Effector memory CD4-positive, alpha-beta T cell (primary cell): ENCODE measurements around the gene CYP4F2.
"Not testable (repeated sequence)": the region's sequence is repeated elsewhere in the genome, so short reads cannot be mapped to it uniquely, and the experiment has no call there.

Experiments
- DNase-seq, 3 donors: peaks; one replicate each; pipeline ENCODE4 v3.0.0-alpha.2; 2020
- H3K27ac ChIP-seq: 2 replicates; pipeline ENCODE4 v1.7.0; 2013; ENCODE audit warnings: mild to moderate bottlenecking, low read length, moderate library complexity; ENCODE audit not compliant: insufficient read depth, poor library complexity, severe bottlenecking
- H3K27me3 ChIP-seq: replicated peaks from 2 replicates; pipeline ENCODE4 v1.7.0; 2013; ENCODE audit warnings: mild to moderate bottlenecking, low read length; ENCODE audit not compliant: insufficient read depth, control insufficient read depth, poor library complexity, severe bottlenecking
- H3K36me3 ChIP-seq: 2 replicates; pipeline ENCODE4 v1.7.0; 2013; ENCODE audit warnings: mild to moderate bottlenecking, low read length, moderate library complexity; ENCODE audit not compliant: control insufficient read depth, insufficient read depth
- H3K4me1 ChIP-seq: 2 replicates; pipeline ENCODE4 v1.7.0; 2013; ENCODE audit warnings: low read length, mild to moderate bottlenecking; ENCODE audit not compliant: control insufficient read depth, insufficient read depth, poor library complexity, severe bottlenecking
- H3K4me3 ChIP-seq: 2 replicates; pipeline ENCODE4 v1.7.0; 2013; ENCODE audit warnings: low read length, low read depth, mild to moderate bottlenecking; ENCODE audit not compliant: insufficient read depth, poor library complexity, severe bottlenecking
- H3K9me3 ChIP-seq: 2 replicates; pipeline ENCODE4 v1.7.0; 2013; ENCODE audit warnings: mild to moderate bottlenecking, low read length, moderate library complexity; ENCODE audit not compliant: control insufficient read depth

The CYP4F2 gene

GRCh38 chr19:15889339-15889738 is 8.5 kb downstream of the CYP4F2 start:
- DNase-seq, H3K27ac ChIP-seq, H3K9me3 ChIP-seq, H3K27me3 ChIP-seq, H3K4me3 ChIP-seq, H3K4me1 ChIP-seq, H3K36me3 ChIP-seq: not testable (repeated sequence)

GRCh38 chr19:15885919-15886318 is 12.0 kb downstream of the CYP4F2 start:
- Histone ChIP-seq H3K4me3 (no peak overlapping the region), H3K27ac (no peak overlapping the region), H3K36me3 (no peaks in the 10 kb centered on the region), H3K4me1 (no peaks in the 10 kb centered on the region), H3K27me3 (no peaks in the 10 kb centered on the region), H3K9me3 (no peaks in the 10 kb centered on the region)
- DNase-seq: no peak

GRCh38 chr19:15885167-15885566 is 12.7 kb downstream of the CYP4F2 start:
- no peak for DNase-seq
- Histone ChIP-seq H3K9me3 (no peaks in the 10 kb centered on the region), H3K36me3 (no peaks in the 10 kb centered on the region), H3K27me3 (no peaks in the 10 kb centered on the region), H3K27ac (no peak overlapping the region), H3K4me1 (no peaks in the 10 kb centered on the region), H3K4me3 (no peak overlapping the region)

GRCh38 chr19:15883329-15883728 is 14.5 kb downstream of the CYP4F2 start:
- DNase-seq, H3K4me3 ChIP-seq, H3K27me3 ChIP-seq, H3K9me3 ChIP-seq, H3K4me1 ChIP-seq, H3K36me3 ChIP-seq, H3K27ac ChIP-seq: not testable (repeated sequence)

- no peak overlapping the region for H3K27ac ChIP-seq
- no peaks in the 10 kb centered on the region for H3K9me3 ChIP-seq
- no peak overlapping the region for H3K4me3 ChIP-seq
- DNase-seq: no peak
- H3K27me3 ChIP-seq: no peaks in the 10 kb centered on the region
- no peaks in the 10 kb centered on the region for H3K36me3 ChIP-seq
- H3K4me1 ChIP-seq: no peaks in the 10 kb centered on the region
Measured at GRCh38 chr19:15874821-15875474, 22.9 kb downstream of the CYP4F2 start.

- not testable (repeated sequence) for H3K9me3 ChIP-seq, H3K27me3 ChIP-seq
Measured at GRCh38 chr19:15873771-15874170, 24.1 kb downstream of the CYP4F2 start.

GRCh38 chr19:15871570-15871969 is 26.3 kb downstream of the CYP4F2 start:
- H3K27me3 ChIP-seq: no peaks in the 10 kb centered on the region
- no peaks in the 10 kb centered on the region for H3K4me1 ChIP-seq
- no peaks in the 10 kb centered on the region for H3K9me3 ChIP-seq
- H3K36me3 ChIP-seq: no peaks in the 10 kb centered on the region
- DNase-seq: no peak
- H3K4me3 ChIP-seq: no peak overlapping the region
- no peak overlapping the region for H3K27ac ChIP-seq

More at GRCh38 chr19:15873771-15874170, 24.1 kb downstream of the CYP4F2 start:
- not testable (repeated sequence) for H3K27ac ChIP-seq, DNase-seq, H3K4me3 ChIP-seq, H3K4me1 ChIP-seq, H3K36me3 ChIP-seq

GRCh38 chr19:15869873-15870272 is 28.0 kb downstream of the CYP4F2 start:
- Histone ChIP-seq H3K27ac (no peak overlapping the region), H3K4me3 (no peak overlapping the region), H3K27me3 (no peaks in the 10 kb centered on the region), H3K36me3 (no peaks in the 10 kb centered on the region), H3K4me1 (no peaks in the 10 kb centered on the region), H3K9me3 (no peaks in the 10 kb centered on the region)
- DNase-seq: no peak

GRCh38 chr19:15869109-15869555 is 28.7 kb downstream of the CYP4F2 start:
- Histone ChIP-seq H3K4me1 (no peaks in the 10 kb centered on the region), H3K4me3 (no peak overlapping the region)

GRCh38 chr19:15866636-15867035 is 31.2 kb downstream of the CYP4F2 start:
- H3K4me1 ChIP-seq: no peaks in the 10 kb centered on the region
- H3K27ac ChIP-seq: no peak overlapping the region
- no peak overlapping the region for H3K4me3 ChIP-seq
- no peaks in the 10 kb centered on the region for H3K36me3 ChIP-seq
- H3K9me3 ChIP-seq: no peaks in the 10 kb centered on the region
- no peaks in the 10 kb centered on the region for H3K27me3 ChIP-seq
- DNase-seq: no peak

More at GRCh38 chr19:15869109-15869555, 28.7 kb downstream of the CYP4F2 start:
- H3K36me3 ChIP-seq: no peaks in the 10 kb centered on the region
- H3K27me3 ChIP-seq: no peaks in the 10 kb centered on the region
- no peaks in the 10 kb centered on the region for H3K9me3 ChIP-seq
- no peak overlapping the region for H3K27ac ChIP-seq
- peak in 2 of 3 donors; percentile 1 to 12 for DNase-seq
